Posterior cingulate gyrus (tissue), 11 donors: ENCODE data around the gene ALDH3A2.
"Not testable (repeated sequence)": the region's sequence is repeated elsewhere in the genome, so short reads cannot be mapped to it uniquely, and the experiment has no call there.

ENCODE experiments used
- DNase-seq, 10 donors: peaks; one replicate each; pipeline versions ENCODE4 v3.0.0 to v3.0.0-alpha.2; 2020 to 2021; ENCODE audit warnings: mixed read lengths in 3 of 10
- intact Hi-C: fragments of 100-400 bp; cut with DNase I; formaldehyde crosslinking; loops from one replicate; pipeline ENCODE4 v1.15.1; 2023

Gene ALDH3A2

DNA sequence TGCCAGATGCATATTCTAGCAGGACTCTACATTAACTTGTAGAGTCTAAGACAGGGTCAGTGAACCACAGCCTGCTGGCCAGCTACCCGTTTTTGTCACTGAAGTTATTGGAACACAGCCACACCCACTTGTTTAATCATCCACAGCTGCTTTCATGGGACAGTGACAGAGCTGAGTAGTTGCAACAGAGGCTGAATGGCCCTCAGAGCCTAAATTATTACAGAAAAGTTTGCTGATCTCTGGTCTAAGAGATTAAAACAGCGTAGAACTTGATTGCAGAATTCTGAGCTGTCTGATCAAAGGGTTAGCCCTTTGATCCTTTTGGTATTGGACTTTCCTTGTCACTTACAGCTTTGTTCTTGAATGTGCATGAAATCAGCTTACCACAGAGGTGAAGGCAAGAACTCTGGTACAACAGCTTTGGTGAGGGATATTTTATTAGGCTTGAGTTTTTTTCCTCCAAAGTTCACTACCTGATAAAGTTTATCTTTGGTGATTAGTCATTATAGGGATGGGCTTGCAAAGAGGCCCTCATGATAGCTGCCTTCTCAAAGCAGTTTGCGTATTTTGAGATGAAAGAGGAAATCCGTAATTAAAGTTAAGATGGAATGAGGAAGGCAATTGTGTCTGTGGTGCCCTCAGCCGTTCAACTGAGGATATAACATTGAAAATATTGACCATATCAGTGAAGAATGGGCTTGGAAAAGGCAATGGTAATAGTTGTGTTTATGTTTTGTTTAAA lies 23.6 kb downstream of the ALDH3A2 start:
- intact Hi-C loops = no loop called here

DNA sequence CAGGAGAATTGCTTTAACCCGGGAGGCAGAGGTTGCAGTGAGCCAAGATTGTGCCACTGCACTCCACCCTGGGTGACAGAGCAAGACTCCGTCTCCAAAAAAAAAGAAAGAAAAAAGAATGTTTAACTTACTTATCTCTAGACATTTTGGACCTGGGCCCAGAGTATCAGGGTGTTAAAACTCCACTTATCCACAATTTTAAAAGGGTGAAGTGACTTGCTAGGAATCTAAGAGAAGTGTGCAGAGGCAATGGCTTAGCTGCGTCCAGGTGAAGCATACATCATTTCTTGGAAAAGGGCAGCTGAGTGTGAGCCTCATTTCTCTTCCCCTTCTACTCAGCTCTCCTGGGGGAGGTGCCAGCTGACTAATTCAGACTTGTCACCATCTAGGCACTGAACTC lies 25.1 kb downstream of the ALDH3A2 start:
- intact Hi-C loops = no loop called here
- DNase-seq = no peak

More for the DNA sequence above, 23.6 kb downstream of the ALDH3A2 start:
- DNase-seq = peak in 2 of 10 donors; percentile 30 to 79

DNA sequence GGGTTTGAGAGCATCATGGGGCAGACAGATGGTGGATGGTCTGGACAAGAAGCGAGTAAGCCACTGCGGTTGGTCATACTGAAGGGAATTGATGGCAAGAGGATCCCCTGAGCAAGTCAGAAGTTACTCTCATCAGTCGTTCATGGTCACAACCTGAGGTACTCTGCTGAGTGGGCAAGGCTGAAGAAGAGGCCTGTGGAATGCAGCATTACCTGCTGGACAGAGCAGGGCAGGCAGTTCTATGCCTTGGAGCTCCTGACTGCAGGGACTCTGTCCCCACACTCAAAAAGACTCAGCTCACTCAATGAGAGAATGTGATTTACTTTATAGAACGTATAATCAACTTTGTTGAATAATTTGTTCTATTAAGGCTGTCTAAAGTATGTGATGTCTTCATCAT lies 28.3 kb downstream of the ALDH3A2 start:
- intact Hi-C loops = no loop called here
- peak in 1 of 10 donors; percentile 17 for DNase-seq

GRCh38 chr17:19677736-19678379 lies 29.3 kb downstream of the ALDH3A2 start:
- intact Hi-C loops = no loop called here
- peak in 1 of 10 donors; percentile 34 for DNase-seq

DNA sequence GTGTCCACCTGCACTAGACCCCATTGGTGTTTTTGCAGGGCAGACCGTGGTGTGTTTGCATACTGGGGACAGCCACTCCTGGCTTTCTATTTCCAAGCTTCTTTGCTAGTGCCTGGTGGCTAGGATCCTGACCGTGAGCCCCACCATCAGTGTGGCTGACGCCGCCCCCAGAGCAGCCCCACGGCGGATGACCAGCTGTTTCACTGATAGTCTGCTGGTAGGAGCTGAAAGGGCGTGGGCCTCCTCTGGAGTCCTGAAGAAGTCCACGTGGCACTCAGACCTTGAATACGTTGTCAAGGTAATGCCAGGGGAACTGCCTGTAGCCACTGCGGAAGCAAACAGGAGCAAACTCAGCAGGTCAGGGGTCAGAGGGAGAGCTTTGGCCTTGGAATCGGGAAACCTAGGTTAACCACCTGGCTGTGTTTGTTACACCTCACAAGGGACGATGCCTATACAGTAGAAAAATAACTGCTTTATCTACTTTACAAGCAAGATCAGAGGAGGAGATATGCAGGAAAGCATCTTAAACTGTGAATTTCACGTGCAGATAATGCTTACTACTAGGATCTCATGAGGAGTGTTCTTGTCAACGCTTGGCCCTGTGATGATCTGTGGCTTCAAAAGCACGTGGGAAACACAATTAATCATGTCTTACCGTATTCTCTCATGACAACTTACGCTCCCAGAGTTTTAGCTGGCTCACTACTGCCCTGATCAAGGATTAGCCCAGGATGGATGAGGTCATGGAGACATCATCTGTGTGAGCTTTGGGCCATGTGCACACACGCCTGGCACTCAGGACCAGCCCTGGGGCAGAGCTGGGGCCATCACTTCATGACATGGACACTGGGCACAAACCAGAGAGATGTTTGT lies 30.3 kb downstream of the ALDH3A2 start:
- peak in 1 of 10 donors; percentile 79 for DNase-seq

DNA sequence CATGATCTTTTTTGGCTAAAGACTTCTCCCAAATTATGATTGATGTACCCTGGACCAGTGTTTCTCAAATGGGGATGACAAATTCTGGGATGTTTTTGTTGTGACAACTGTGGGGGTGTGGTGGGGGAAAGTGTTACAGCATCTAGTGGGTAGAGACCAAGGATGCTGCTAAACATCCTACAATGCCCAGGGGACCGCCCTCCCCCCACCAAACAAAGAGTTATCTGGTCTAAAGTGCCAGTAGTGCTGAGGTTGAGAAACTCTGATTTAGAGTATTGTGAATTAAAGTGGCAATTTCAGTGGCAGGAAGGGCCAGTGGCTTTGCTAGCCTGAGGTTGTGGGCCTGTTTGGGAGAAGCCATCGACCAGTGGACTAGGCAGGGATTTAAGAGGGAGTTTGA lies 34.6 kb downstream of the ALDH3A2 start:
- peak in 1 of 10 donors; percentile 61 for DNase-seq
- intact Hi-C loops = no loop called here

More for the DNA sequence above, 30.3 kb downstream of the ALDH3A2 start:
- intact Hi-C loops = no loop called here

DNA sequence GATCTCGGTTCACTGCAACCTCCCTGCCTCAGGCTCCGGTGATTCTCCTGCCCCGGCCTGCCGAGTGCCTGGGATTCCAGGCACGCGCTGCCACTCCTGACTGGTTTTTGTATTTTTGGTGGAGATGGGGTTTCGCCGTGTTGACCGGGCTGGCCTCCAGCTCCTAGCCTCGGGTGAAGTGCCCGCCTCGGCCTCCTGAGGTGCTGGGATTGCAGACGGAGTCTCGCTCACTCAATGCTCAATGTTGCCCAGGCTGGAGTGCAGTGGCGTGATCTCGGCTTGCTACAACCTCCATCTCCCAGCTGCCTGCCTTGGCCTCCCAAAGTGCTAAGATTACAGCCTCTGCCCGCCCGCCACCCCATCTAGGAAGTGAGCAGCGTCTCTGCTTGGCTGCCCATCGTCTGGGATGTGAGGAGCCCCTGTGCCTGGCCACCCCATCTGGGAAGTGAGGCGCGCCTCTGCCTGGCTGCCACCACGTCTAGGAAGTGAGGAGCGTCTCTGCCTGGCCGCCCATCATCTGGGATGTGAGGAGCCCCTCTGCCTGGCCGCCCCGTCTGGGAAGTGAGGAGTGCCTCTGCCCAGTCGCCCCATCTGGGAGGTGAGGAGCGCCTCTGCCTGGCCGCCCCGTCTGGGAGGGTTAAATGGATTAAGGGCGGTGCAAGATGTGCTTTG lies 36.5 kb downstream of the ALDH3A2 start:
- DNase-seq = peak in 1 of 10 donors; percentile 54
- intact Hi-C loops = not testable (repeated sequence)

GRCh38 chr17:19686400-19687090 lies 38.0 kb downstream of the ALDH3A2 start:
- DNase-seq = no peak
- intact Hi-C loops = no loop called here

- intact Hi-C loops = no loop called here
- no peak for DNase-seq
These were observed 53.7 kb downstream of the ALDH3A2 start for GRCh38 chr17:19702217-19702641.

DNA sequence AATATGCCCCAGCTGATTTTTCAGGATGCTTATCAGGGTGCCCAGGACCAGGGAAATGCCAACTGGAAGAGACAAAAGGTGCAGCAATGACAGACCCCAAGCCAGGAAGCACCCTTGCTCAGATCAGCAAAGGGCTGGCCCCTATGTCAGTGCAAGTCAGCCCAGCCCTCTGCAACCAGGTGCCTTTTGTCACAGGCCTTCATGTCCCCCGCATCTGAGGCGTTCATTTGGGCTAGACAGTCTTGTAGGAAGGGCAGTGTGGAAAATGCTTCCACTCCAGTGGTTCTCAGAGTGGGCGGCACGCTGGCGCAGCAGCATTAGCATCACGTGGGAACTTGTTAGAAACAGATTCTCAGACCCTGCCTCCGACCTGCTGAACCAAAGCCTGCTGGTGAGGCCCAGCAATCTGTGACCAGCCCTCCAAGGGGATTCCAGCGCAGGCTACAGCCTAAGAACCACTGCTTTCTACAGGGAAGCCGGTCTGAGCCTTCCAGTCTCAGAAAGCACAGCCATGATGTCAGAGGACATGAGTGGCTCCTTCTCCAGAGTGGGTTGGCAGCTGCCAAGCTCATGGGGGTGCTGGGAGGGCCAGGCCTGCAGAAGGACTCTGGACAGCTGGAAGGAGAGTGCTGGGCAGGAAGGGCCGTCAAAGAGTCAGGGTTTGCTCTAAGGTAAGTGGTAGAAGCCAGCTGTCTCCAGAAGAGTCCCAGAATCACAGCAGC lies 54.7 kb downstream of the ALDH3A2 start:
- intact Hi-C loops = no loop called here
- peak in 2 of 10 donors; percentile 69 to 72 for DNase-seq

DNA sequence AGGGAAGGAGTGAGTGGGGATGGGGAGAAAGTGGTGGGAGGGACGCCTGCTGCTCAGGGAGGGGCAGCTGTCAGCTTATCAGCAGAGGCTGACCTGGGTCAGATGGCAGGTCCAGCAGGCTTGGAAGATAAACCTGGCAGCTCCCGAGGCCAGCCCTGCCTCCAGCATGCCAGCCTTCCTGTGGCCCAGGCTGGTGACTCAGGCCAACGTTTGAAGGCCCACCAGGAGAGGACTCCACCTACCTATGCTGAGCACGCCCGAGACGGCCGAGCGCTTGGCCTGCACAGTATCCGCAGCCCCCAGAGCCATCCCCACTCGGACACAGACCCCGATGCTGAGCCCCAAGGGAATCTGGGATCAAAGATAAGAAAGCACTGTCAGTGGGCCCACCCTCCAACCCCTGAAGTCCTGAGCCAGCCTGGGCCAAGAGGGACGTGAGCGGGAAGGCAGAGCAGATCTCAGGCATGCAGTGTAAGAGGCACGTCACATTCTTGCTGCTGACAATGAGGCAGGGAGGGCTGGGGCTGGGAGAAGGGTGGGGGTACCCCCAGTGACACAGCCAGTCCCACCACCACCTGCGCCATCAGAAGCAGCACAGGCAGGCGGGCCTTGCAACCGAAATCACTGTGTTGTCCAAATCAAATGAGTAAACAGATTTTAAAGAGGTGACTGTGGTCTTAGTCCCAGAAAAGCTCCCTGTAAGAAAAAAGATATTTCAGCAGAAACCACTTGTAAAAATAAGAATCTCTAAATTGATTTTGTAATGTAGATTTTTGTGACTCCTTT lies 55.5 kb downstream of the ALDH3A2 start:
- DNase-seq = peak in 2 of 10 donors; percentile 52 to 85
- intact Hi-C loops = no loop called here

DNA sequence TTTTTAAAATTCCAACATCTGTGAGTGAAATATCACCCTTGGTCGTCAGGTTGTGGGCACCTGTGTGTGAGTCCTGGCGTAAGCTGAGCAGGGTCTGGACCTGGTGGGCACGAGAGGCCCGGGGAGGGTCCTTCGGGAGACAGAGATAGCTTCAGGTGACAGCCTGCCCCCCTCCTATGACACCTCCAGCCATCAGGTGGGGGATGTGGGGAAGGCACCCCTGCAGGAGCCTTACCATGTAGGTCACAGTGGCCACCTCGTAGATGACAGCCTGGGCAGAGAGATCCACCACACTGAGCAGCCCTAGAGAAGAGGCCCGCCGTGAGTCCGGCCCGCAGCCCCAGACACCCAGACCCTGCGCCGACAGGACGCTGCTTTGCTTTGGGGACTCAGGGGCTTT lies 56.6 kb downstream of the ALDH3A2 start:
- peak in 2 of 10 donors; percentile 57 to 67 for DNase-seq
- intact Hi-C loops = no loop called here

- peak in 4 of 10 donors; percentile 40 to 91 (median 72) for DNase-seq
- intact Hi-C loops = no loop called here
These were observed 57.5 kb downstream of the ALDH3A2 start for GRCh38 chr17:19705771-19706770.

DNA sequence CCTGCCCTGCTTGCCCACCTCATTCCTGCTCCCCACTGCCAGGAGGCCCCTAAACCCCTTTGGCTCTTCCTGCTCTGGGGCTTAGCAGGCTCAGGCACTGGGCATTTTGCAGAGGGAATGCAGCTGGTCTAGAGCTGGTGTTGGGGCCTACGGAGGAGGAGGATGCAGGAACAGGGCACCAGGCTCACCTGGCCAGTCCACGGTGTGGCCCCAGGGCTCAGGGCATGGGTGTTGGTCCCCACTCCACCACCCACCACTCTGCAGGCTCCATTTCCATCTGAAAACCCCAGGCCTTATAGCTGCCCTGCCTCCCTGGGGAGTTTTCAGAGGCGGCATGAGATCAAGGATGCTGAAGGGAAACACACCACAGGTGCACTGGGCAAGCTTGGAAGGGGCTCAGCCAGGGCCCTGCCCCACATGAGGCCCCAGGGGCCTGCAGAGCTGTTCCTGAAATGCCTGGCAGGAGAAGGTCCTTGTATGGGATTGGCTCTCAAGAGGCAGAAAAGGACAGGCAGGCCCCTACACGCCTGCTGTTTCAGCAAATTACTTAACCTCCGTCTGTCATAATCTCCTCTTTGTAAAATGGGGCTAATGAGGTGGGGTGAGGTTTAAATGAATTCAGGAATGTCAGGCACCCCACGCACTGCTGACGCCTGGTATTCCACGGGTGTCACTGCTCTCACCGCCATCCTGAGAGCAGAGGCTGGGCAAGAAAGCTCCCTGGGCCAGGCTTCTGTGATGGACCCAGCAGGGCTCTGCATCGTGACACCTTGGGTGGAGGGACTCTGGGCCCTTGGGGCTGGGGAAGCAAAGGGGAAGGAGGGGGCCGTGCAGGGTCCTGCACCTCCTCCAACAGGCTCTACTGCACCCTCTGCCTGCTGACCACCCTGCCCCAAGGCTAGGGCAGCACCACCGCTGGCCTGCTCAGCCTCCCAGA lies 58.5 kb downstream of the ALDH3A2 start:
- peak in 2 of 10 donors; percentile 59 to 62 for DNase-seq
- intact Hi-C loops = no loop called here

DNA sequence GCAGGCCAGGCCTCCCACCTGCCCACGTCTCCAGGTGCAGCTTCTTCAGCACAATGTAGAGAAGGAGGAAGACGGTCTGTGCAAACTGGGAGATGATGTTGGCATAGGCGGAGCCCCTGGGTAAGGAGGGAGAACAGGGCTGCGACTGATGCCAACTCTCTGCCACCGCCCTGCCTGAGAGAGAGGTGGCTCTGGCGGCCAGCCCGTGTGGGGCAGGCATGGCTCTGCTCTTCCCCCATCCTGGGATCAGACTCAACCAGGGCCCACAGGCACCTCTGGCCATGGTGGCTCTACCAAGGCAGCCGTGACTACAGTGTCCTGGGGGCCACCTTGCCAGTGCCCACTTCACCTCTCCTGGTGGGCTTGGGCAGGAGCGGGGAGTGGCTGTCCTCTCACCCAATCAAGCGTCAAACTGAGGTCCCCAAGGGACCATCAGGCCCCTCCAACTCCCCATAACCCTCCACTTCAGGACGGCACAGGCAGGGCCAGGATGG lies 59.2 kb downstream of the ALDH3A2 start:
- DNase-seq = peak in 2 of 10 donors; percentile 57 to 74
- intact Hi-C loops = no loop called here
